Measurements from ENCODE around the gene NAT16. TPM values are rescaled to one million over a fixed set of nuclear protein-coding genes. Genes with fewer than 3 reads are reported as not detected.

The NAT16 gene
- total and polyA plus RNA-seq, 4 donors, result not detected

GRCh38 chr7:101129603-101130117 lies 50.4 kb downstream of the NAT16 start:
- intact Hi-C loops (cut with DNase I), result loop anchor here in 1 of 2 donors (5.0 kb wide), 1 partner anchor 32 kb away; no protein-coding TSS in a partner anchor
- H3K36me3 ChIP-seq (ENCODE audit: control insufficient read depth in 1 of 2, insufficient read depth in 2 of 2, low read length in 1 of 2), result peaks cover 0 to 6% of the 10 kb centered on the region in 2 donors
- no peaks in the 10 kb centered on the region for H3K27me3 ChIP-seq (ENCODE audit: control insufficient read depth in 1 of 2, insufficient read depth in 2 of 2, low read length in 1 of 2)
- peak overlapping the region in 1 of 2 donors; percentile 45 for H3K27ac ChIP-seq (ENCODE audit: low read depth in 1 of 2, low read length in 2 of 2)
- DNase-seq, result no peak
- H3K4me1 ChIP-seq (ENCODE audit: control insufficient read depth in 1 of 2, insufficient read depth in 2 of 2, low read length in 2 of 2), result no peaks in the 10 kb centered on the region
- WGBS, 2 donors, result 88 to 93% methylated on average over 3 of the region's 3 CpGs
- H3K4me3 ChIP-seq (ENCODE audit: low read length in 2 of 2), result no peak overlapping the region
- H3K9me3 ChIP-seq (ENCODE audit: control insufficient read depth, low read length), result no peaks in the 10 kb centered on the region
- ATAC-seq (ENCODE audit: low FRiP score), result no peak

- H3K27ac ChIP-seq (ENCODE audit: low read depth in 1 of 2, low read length in 2 of 2), result peak overlapping the region in 1 of 2 donors; percentile 6
- peaks cover 0 to 6% of the 10 kb centered on the region in 2 donors for H3K36me3 ChIP-seq (ENCODE audit: control insufficient read depth in 1 of 2, insufficient read depth in 2 of 2, low read length in 1 of 2)
- H3K4me1 ChIP-seq (ENCODE audit: control insufficient read depth in 1 of 2, insufficient read depth in 2 of 2, low read length in 2 of 2), result no peaks in the 10 kb centered on the region
- no peaks in the 10 kb centered on the region for H3K9me3 ChIP-seq (ENCODE audit: control insufficient read depth, low read length)
- no peaks in the 10 kb centered on the region for H3K27me3 ChIP-seq (ENCODE audit: control insufficient read depth in 1 of 2, insufficient read depth in 2 of 2, low read length in 1 of 2)
- DNase-seq (no peak), ATAC-seq (ENCODE audit: low FRiP score) (no peak)
- H3K4me3 ChIP-seq (ENCODE audit: low read length in 2 of 2), result peak overlapping the region; percentile 40 to 62
- 32 to 47% methylated on average over 14 of the region's 14 CpGs for WGBS, 2 donors
- intact Hi-C loops (cut with DNase I), result no loop called here
Measured at GRCh38 chr7:101128040-101128834, 51.9 kb downstream of the NAT16 start.

GRCh38 chr7:101127460-101128039 lies 52.5 kb downstream of the NAT16 start:
- Histone ChIP-seq H3K36me3 (ENCODE audit: control insufficient read depth in 1 of 2, insufficient read depth in 2 of 2, low read length in 1 of 2) (peaks cover 0 to 6% of the 10 kb centered on the region in 2 donors), H3K4me1 (ENCODE audit: control insufficient read depth in 1 of 2, insufficient read depth in 2 of 2, low read length in 2 of 2) (no peaks in the 10 kb centered on the region), H3K9me3 (ENCODE audit: control insufficient read depth, low read length) (no peaks in the 10 kb centered on the region), H3K27ac (ENCODE audit: low read depth in 1 of 2, low read length in 2 of 2) (peak overlapping the region in 1 of 2 donors; percentile 85), H3K4me3 (ENCODE audit: low read length in 2 of 2) (peak overlapping the region; percentile 40 to 62), H3K27me3 (ENCODE audit: control insufficient read depth in 1 of 2, insufficient read depth in 2 of 2, low read length in 1 of 2) (no peaks in the 10 kb centered on the region)
- intact Hi-C loops (cut with DNase I), result no loop called here
- whole genome bisulfite sequencing, 2 donors, result 15 to 21% methylated on average over 3 of the region's 3 CpGs
- no peak for ATAC-seq (ENCODE audit: low FRiP score)
- DNase-seq, result no peak

GRCh38 chr7:101126651-101127459 lies 53.2 kb downstream of the NAT16 start, which contains the start of gene SERPINE1:
SERPINE1 (plus strand) TSS chr7:101127104; CDS start chr7:101128394, 1,290 bp downstream.
- ATAC-seq (ENCODE audit: low FRiP score) (peak; percentile 91), DNase-seq (peak; percentile 95 to 96)
- no peaks in the 10 kb centered on the region for H3K27me3 ChIP-seq (ENCODE audit: control insufficient read depth in 1 of 2, insufficient read depth in 2 of 2, low read length in 1 of 2)
- H3K9me3 ChIP-seq (ENCODE audit: control insufficient read depth, low read length), result no peaks in the 10 kb centered on the region
- intact Hi-C loops (cut with DNase I), result no loop called here
- WGBS, 2 donors, result 0 to 1% methylated on average over 22 of the region's 22 CpGs
- no peaks in the 10 kb centered on the region for H3K4me1 ChIP-seq (ENCODE audit: control insufficient read depth in 1 of 2, insufficient read depth in 2 of 2, low read length in 2 of 2)
- peaks cover 0 to 4% of the 10 kb centered on the region in 2 donors for H3K36me3 ChIP-seq (ENCODE audit: control insufficient read depth in 1 of 2, insufficient read depth in 2 of 2, low read length in 1 of 2)
- H3K27ac ChIP-seq (ENCODE audit: low read depth in 1 of 2, low read length in 2 of 2), result peak within 1 kb of the TSS; percentile 12 to 85
- H3K4me3 ChIP-seq (ENCODE audit: low read length in 2 of 2), result peak within 1 kb of the TSS; percentile 40 to 62

GRCh38 chr7:101125989-101126650 lies 54.0 kb downstream of the NAT16 start:
- H3K9me3 ChIP-seq (ENCODE audit: control insufficient read depth, low read length), result no peaks in the 10 kb centered on the region
- no peak overlapping the region for H3K4me3 ChIP-seq (ENCODE audit: low read length in 2 of 2)
- H3K27ac ChIP-seq (ENCODE audit: low read depth in 1 of 2, low read length in 2 of 2), result peak overlapping the region; percentile 12 to 74
- peak; percentile 82 to 91 for DNase-seq
- peaks cover 0 to under 1% of the 10 kb centered on the region in 2 donors for H3K4me1 ChIP-seq (ENCODE audit: control insufficient read depth in 1 of 2, insufficient read depth in 2 of 2, low read length in 2 of 2)
- peak; percentile 60 for ATAC-seq (ENCODE audit: low FRiP score)
- 12 to 13% methylated on average over 15 of the region's 15 CpGs for WGBS, 2 donors
- H3K27me3 ChIP-seq (ENCODE audit: control insufficient read depth in 1 of 2, insufficient read depth in 2 of 2, low read length in 1 of 2), result no peaks in the 10 kb centered on the region
- H3K36me3 ChIP-seq (ENCODE audit: control insufficient read depth in 1 of 2, insufficient read depth in 2 of 2, low read length in 1 of 2), result peaks cover 0 to 3% of the 10 kb centered on the region in 2 donors
- intact Hi-C loops (cut with DNase I), result no loop called here

GRCh38 chr7:101124376-101125056 lies 55.6 kb downstream of the NAT16 start:
- Histone ChIP-seq H3K4me1 (ENCODE audit: control insufficient read depth in 1 of 2, insufficient read depth in 2 of 2, low read length in 2 of 2) (peaks cover 0 to 5% of the 10 kb centered on the region in 2 donors), H3K36me3 (ENCODE audit: control insufficient read depth in 1 of 2, insufficient read depth in 2 of 2, low read length in 1 of 2) (no peaks in the 10 kb centered on the region), H3K9me3 (ENCODE audit: control insufficient read depth, low read length) (no peaks in the 10 kb centered on the region), H3K27ac (ENCODE audit: low read depth in 1 of 2, low read length in 2 of 2) (peak overlapping the region; percentile 45 to 87), H3K27me3 (ENCODE audit: control insufficient read depth in 1 of 2, insufficient read depth in 2 of 2, low read length in 1 of 2) (no peaks in the 10 kb centered on the region), H3K4me3 (ENCODE audit: low read length in 2 of 2) (no peak overlapping the region)
- DNase-seq (no peak), ATAC-seq (ENCODE audit: low FRiP score) (no peak)
- intact Hi-C loops (cut with DNase I), result no loop called here
- WGBS, 2 donors, result 15 to 18% methylated on average over 7 of the region's 7 CpGs

- peak overlapping the region in 1 of 2 donors; percentile 98 for H3K27ac ChIP-seq (ENCODE audit: low read depth in 1 of 2, low read length in 2 of 2)
- 89 to 98% methylated on average over 3 of the region's 3 CpGs for WGBS, 2 donors
Measured at GRCh38 chr7:101123703-101124068, 56.4 kb downstream of the NAT16 start.

More at GRCh38 chr7:101123703-101124068, 56.4 kb downstream of the NAT16 start:
- H3K4me3 ChIP-seq (ENCODE audit: low read length in 2 of 2), result no peak overlapping the region
- ATAC-seq (ENCODE audit: low FRiP score) (no peak), DNase-seq (no peak)
- H3K27me3 ChIP-seq (ENCODE audit: control insufficient read depth in 1 of 2, insufficient read depth in 2 of 2, low read length in 1 of 2), result no peaks in the 10 kb centered on the region
- H3K36me3 ChIP-seq (ENCODE audit: control insufficient read depth in 1 of 2, insufficient read depth in 2 of 2, low read length in 1 of 2), result no peaks in the 10 kb centered on the region
- peaks cover 0 to 5% of the 10 kb centered on the region in 2 donors for H3K4me1 ChIP-seq (ENCODE audit: control insufficient read depth in 1 of 2, insufficient read depth in 2 of 2, low read length in 2 of 2)
- no peaks in the 10 kb centered on the region for H3K9me3 ChIP-seq (ENCODE audit: control insufficient read depth, low read length)
- intact Hi-C loops (cut with DNase I), result no loop called here

Measured in aorta (tissue), 5 donors.